IPS-15b (cell line): Measurements from ENCODE around the gene E2F3.
"Not testable (repeated sequence)": the region's sequence is repeated elsewhere in the genome, so short reads cannot be mapped to it uniquely, and the experiment has no call there.

ENCODE experiments used
- H3K27me3 ChIP-seq: one replicate; pipeline ENCODE4 v1.6.1; 2013; ENCODE audit warnings: low read length; ENCODE audit not compliant: control insufficient read depth, insufficient read depth
- H3K36me3 ChIP-seq: one replicate; pipeline ENCODE4 v1.6.1; 2013; ENCODE audit warnings: low read length; ENCODE audit not compliant: control insufficient read depth, insufficient read depth
- H3K4me1 ChIP-seq: one replicate; pipeline ENCODE4 v1.6.1; 2013; ENCODE audit warnings: mild to moderate bottlenecking, low read length; ENCODE audit not compliant: control insufficient read depth, insufficient read depth
- H3K4me3 ChIP-seq: one replicate; pipeline ENCODE4 v1.5.1; 2013; ENCODE audit warnings: low read depth, low read length
- H3K9ac ChIP-seq: one replicate; pipeline ENCODE4 v1.6.1; 2013; ENCODE audit warnings: low read depth, mild to moderate bottlenecking, low read length
- H3K9me3 ChIP-seq: one replicate; pipeline ENCODE4 v1.6.1; 2013; ENCODE audit warnings: mild to moderate bottlenecking, low read length; ENCODE audit not compliant: control insufficient read depth, insufficient read depth

Gene E2F3

DNA sequence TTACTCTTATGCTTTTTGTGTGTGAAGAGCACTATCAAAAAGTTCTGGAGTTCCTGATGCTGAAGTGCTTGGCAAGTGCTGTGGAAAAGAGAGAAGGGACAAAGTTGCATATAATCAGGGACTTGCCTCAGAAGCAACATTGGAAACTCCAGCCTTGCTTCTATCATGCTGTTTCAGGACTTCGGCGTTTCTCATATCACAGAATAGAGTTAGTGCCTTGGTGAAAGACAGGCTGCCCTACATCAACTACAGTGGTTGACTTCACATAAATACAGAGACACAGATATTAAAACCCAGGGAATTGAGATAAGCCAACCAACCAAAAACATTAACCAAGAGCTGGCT, 96.3 kb downstream of the E2F3 start:
- H3K4me3 ChIP-seq: no peak overlapping the region
- no peaks in the 10 kb centered on the region for H3K9me3 ChIP-seq
- H3K27me3 ChIP-seq: no peaks in the 10 kb centered on the region
- H3K9ac ChIP-seq: no peak overlapping the region
- no peaks in the 10 kb centered on the region for H3K4me1 ChIP-seq
- H3K36me3 ChIP-seq: no peaks in the 10 kb centered on the region

DNA sequence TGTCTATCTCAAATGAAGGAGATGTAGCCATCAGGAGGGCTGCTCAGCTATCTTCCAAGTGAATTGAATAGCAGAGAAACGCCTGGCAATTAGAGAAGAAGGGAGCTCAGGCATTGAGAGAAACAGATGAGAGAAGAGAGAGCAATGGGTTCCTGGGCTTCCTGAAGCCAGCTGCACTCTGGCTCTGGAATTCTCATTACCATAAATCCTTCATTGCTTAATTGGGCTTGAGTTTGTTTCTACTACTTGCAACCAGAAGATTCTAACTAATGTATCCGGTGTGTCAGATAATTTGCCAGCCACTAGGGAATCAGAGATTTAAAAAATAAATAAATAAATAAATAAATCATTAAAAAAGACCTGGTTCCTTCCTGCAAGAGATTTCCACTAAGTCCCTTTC, 107.5 kb downstream of the E2F3 start:
- Histone ChIP-seq H3K4me1 (no peaks in the 10 kb centered on the region), H3K9me3 (no peaks in the 10 kb centered on the region), H3K27me3 (no peaks in the 10 kb centered on the region), H3K4me3 (no peak overlapping the region), H3K36me3 (no peaks in the 10 kb centered on the region), H3K9ac (no peak overlapping the region)

- H3K9ac ChIP-seq: no peak overlapping the region
- no peaks in the 10 kb centered on the region for H3K4me1 ChIP-seq
- no peaks in the 10 kb centered on the region for H3K9me3 ChIP-seq
- no peaks in the 10 kb centered on the region for H3K27me3 ChIP-seq
- no peak overlapping the region for H3K4me3 ChIP-seq
- no peaks in the 10 kb centered on the region for H3K36me3 ChIP-seq
These were observed 110.2 kb downstream of the E2F3 start for GRCh38 chr6:20511852-20512251.

GRCh38 chr6:20525208-20525607, 123.5 kb downstream of the E2F3 start:
- not testable (repeated sequence) for H3K4me3 ChIP-seq, H3K36me3 ChIP-seq, H3K4me1 ChIP-seq, H3K27me3 ChIP-seq, H3K9me3 ChIP-seq, H3K9ac ChIP-seq

- H3K4me1 ChIP-seq, H3K27me3 ChIP-seq, H3K4me3 ChIP-seq, H3K36me3 ChIP-seq, H3K9me3 ChIP-seq, H3K9ac ChIP-seq: not testable (repeated sequence)
These were observed 127.4 kb downstream of the E2F3 start for GRCh38 chr6:20529086-20529448.

DNA sequence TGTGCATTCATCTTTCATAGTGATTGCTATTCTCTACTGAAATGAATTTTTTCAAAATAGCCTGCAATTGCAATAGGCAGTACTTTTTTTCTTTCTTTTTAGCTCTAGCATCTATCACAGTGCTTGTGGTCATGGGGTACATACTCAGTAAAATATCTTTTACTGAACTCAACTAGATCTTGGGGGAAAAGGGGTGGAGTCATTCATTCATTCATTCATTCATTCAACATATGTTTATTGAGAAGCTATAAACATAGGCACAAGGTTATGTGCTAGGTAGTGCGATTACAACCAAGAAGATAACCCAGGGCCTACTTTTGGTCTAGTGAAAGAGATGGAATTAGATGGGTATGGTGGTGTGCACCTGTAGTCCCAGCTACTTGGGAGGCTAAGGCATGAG, 131.2 kb downstream of the E2F3 start:
- Histone ChIP-seq H3K4me3 (no peak overlapping the region), H3K9ac (no peak overlapping the region), H3K4me1 (no peaks in the 10 kb centered on the region), H3K9me3 (no peaks in the 10 kb centered on the region), H3K27me3 (no peaks in the 10 kb centered on the region), H3K36me3 (no peaks in the 10 kb centered on the region)

DNA sequence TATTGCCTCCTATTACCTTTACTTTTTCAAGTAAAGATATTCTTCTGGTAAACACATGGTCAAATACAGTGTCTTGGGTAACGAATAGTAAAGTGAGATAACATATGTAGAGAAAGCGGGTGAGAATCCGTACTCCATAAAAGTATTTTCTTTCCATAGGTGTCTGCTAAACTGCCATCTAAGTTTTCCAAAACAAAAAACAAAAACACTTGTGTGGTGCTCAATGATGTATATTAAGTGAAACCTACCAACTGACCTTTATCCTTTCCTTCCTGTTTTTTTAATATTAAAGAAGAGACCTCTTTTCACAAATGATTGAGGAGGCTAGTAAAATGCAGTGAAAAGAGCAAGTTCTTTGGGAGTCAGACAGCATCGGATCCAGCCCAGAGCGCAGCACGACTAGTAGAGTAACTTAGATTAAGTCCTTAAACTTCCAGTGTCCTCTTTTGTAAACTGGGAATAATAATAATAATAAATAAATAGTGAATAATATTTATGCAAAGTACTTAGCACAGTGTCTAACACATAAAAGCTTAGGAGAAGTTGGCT, 132.1 kb downstream of the E2F3 start:
- H3K4me3 ChIP-seq: peak overlapping the region; percentile 97
- no peaks in the 10 kb centered on the region for H3K4me1 ChIP-seq
- peak overlapping the region; percentile 93 for H3K9ac ChIP-seq
- no peaks in the 10 kb centered on the region for H3K27me3 ChIP-seq
- H3K36me3 ChIP-seq: no peaks in the 10 kb centered on the region
- no peaks in the 10 kb centered on the region for H3K9me3 ChIP-seq

GRCh38 chr6:20534295-20535262, 132.9 kb downstream of the E2F3 start, which contains the start of gene CDKAL1:
Gene CDKAL1, plus strand, starts transcription at chr6:20534457. Its CDS starts 11,894 bp downstream, at chr6:20546351.
- Histone ChIP-seq H3K4me3 (peak within 1 kb of the TSS; percentile 97), H3K36me3 (no peaks in the 10 kb centered on the region), H3K4me1 (no peaks in the 10 kb centered on the region), H3K27me3 (no peaks in the 10 kb centered on the region), H3K9ac (peak within 1 kb of the TSS; percentile 93), H3K9me3 (no peaks in the 10 kb centered on the region)

- H3K9me3 ChIP-seq: no peaks in the 10 kb centered on the region
- no peaks in the 10 kb centered on the region for H3K36me3 ChIP-seq
- no peak overlapping the region for H3K9ac ChIP-seq
- H3K4me3 ChIP-seq: no peak overlapping the region
- no peaks in the 10 kb centered on the region for H3K27me3 ChIP-seq
- H3K4me1 ChIP-seq: no peaks in the 10 kb centered on the region
These were observed 136.5 kb downstream of the E2F3 start for GRCh38 chr6:20538131-20538662.

- Histone ChIP-seq H3K9me3 (no peaks in the 10 kb centered on the region), H3K27me3 (no peaks in the 10 kb centered on the region), H3K4me1 (no peaks in the 10 kb centered on the region), H3K4me3 (no peak overlapping the region), H3K36me3 (no peaks in the 10 kb centered on the region), H3K9ac (no peak overlapping the region)
These were observed 137.2 kb downstream of the E2F3 start for GRCh38 chr6:20538907-20539306.

DNA sequence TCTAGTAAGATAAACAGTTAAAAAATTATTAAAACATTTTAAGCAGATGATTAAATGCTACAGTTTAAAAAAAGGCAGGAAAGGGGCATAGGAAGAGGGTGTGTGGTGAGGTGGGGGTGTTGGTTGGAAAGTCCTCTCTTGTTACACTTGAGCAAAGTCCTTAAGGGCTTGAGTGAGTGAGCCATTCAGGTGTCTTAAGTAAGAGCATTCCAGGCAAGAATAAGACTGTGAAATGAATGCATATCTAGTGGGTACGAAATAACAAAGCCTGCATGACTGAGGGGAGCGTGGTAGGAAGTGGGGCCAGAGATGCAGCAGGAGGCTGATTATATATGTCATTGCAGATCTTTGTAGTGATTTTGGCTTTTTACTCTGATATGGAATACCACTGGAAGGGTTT, 137.7 kb downstream of the E2F3 start:
- Histone ChIP-seq H3K27me3 (no peaks in the 10 kb centered on the region), H3K4me3 (no peak overlapping the region), H3K4me1 (no peaks in the 10 kb centered on the region), H3K9me3 (no peaks in the 10 kb centered on the region), H3K9ac (no peak overlapping the region), H3K36me3 (no peaks in the 10 kb centered on the region)

GRCh38 chr6:20540683-20541082, 139.0 kb downstream of the E2F3 start:
- Histone ChIP-seq H3K9ac (no peak overlapping the region), H3K9me3 (no peaks in the 10 kb centered on the region), H3K27me3 (no peaks in the 10 kb centered on the region), H3K4me3 (no peak overlapping the region), H3K36me3 (no peaks in the 10 kb centered on the region), H3K4me1 (no peaks in the 10 kb centered on the region)
